Testis (tissue), 3 donors: Measurements from ENCODE around the gene LSS. TPM values are rescaled to one million over a fixed set of nuclear protein-coding genes. Genes with fewer than 3 reads are reported as not detected.
"Not testable (repeated sequence)": the region's sequence is repeated elsewhere in the genome, so short reads cannot be mapped to it uniquely, and the experiment has no call there.

Source experiments
- DNase-seq: peaks from one replicate; pipeline ENCODE4 v3.0.0-alpha.2; 2019
- H3K27ac ChIP-seq, 2 donors: fragments of 200-600 bp; sonication (generic); one replicate each; pipeline ENCODE4 v1.5.1; 2019
- H3K27me3 ChIP-seq: fragments of 200-600 bp; sonication (generic); one replicate; pipeline ENCODE4 v1.5.1; 2019
- H3K36me3 ChIP-seq: fragments of 200-600 bp; sonication (generic); one replicate; pipeline ENCODE4 v1.5.1; 2017; ENCODE audit warnings: low read depth; ENCODE audit errors: missing control alignments
- H3K4me1 ChIP-seq: fragments of 200-600 bp; sonication (generic); one replicate; pipeline ENCODE4 v1.5.1; 2019
- H3K4me3 ChIP-seq, 2 donors: fragments of 200-600 bp; sonication (generic); one replicate each; pipeline ENCODE4 v1.5.1; 2017 to 2019
- H3K9me3 ChIP-seq: fragments of 200-600 bp; sonication (generic); one replicate; pipeline ENCODE4 v1.5.1; 2017
- POLR2A ChIP-seq: fragments of 450-650 bp; IDR thresholded peaks from one replicate; pipeline ENCODE4 v1.6.1; 2017; ENCODE audit warnings: antibody characterized with exemption, mild to moderate bottlenecking, moderate library complexity
- WGBS, 2 donors: methylation state at CpG; one replicate each; pipeline ENCODE4 v1.1.5; 2018; 5-methylcytosine and 5-hydroxymethylcytosine counted together
- intact Hi-C: fragments of 100-400 bp; cut with DNase I; formaldehyde crosslinking; loops from one replicate; pipeline ENCODE4 v1.15.1; 2023; ENCODE audit warnings: low total_unique reads
- polyA plus RNA-seq: library from polyadenylated mRNA; stranded (reverse); fragments of 350-450 nt; fragmentation: Illumina TruSeq; extraction: RNeasy Lipid Tissue Mini Kit (QIAGEN cat#74804); gene quantifications from one replicate; pipeline ENCODE4 v1.2.3, GENCODE V29; 2014; ENCODE audit warnings: low read depth, low replicate concordance; ENCODE audit not compliant: insufficient read depth
- total RNA-seq, 2 donors: library from RNA; depleted of rRNA; stranded (reverse); fragments of >200 nt; gene quantifications; one replicate each; pipeline ENCODE4 v1.2.3, GENCODE V29; 2016
- TF ChIP-seq, protein P1 (sequence below), 3 experiments: fragments of 450-650 bp in 2 of 3; fragments of 200-600 bp in 1 of 3; sonication (generic) in 1 of 3; IDR thresholded peaks; one replicate each; pipeline ENCODE4 v1.5.1; 2016 to 2019; ENCODE audit warnings: antibody characterized with exemption in 3 of 3, mild to moderate bottlenecking in 2 of 3, moderate library complexity in 1 of 3

LSS gene
- total and polyA plus RNA-seq, 3 donors from 2014 or later, result 35.6 to 152 (median 126) TPM

DNA sequence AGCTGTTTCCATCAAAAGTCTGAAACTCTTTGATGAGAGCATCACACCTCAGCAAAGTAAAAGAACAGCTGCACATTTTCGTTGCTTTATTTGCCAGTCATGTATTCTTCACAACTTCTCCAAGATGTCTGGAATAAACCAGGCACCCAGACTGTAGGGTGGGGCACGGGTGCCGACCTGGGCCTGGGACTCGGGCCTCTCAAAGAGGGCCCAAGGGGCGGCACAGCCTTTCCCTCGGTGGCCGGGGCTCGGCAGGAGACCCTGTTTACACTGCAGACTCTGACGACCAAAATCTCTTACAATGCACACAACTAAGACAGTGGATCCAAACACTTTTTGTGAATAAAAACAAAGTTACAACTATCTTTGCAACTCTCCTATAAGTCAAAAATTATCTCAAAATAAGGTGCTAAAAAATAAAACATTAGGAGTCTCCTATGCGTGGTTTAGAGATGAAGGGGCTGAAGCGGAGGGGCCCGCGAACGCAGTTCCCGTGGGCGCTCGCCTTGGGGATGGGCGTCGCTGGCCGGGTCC is 696 bp downstream of the LSS start:
- H3K4me1 ChIP-seq, result peaks cover 19% of the 10 kb centered on the region
- intact Hi-C loops, result no loop called here
- H3K9me3 ChIP-seq, result no peaks in the 10 kb centered on the region
- no peaks in the 10 kb centered on the region for H3K36me3 ChIP-seq
- TF ChIP-seq, protein P1, sequence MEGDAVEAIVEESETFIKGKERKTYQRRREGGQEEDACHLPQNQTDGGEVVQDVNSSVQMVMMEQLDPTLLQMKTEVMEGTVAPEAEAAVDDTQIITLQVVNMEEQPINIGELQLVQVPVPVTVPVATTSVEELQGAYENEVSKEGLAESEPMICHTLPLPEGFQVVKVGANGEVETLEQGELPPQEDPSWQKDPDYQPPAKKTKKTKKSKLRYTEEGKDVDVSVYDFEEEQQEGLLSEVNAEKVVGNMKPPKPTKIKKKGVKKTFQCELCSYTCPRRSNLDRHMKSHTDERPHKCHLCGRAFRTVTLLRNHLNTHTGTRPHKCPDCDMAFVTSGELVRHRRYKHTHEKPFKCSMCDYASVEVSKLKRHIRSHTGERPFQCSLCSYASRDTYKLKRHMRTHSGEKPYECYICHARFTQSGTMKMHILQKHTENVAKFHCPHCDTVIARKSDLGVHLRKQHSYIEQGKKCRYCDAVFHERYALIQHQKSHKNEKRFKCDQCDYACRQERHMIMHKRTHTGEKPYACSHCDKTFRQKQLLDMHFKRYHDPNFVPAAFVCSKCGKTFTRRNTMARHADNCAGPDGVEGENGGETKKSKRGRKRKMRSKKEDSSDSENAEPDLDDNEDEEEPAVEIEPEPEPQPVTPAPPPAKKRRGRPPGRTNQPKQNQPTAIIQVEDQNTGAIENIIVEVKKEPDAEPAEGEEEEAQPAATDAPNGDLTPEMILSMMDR (IDR thresholded peaks at IDR 0.05), result no peak
- no peak for TF ChIP-seq POLR2A
- no peaks in the 10 kb centered on the region for H3K27me3 ChIP-seq
- WGBS, 2 donors, result 0 to 2% methylated on average over 14 to 20 of the region's 20 CpGs
- no peak for DNase-seq
- H3K4me3 ChIP-seq, result peak overlapping the region; percentile 81 to 94
- H3K27ac ChIP-seq, result peak overlapping the region; percentile 88 to 89

DNA sequence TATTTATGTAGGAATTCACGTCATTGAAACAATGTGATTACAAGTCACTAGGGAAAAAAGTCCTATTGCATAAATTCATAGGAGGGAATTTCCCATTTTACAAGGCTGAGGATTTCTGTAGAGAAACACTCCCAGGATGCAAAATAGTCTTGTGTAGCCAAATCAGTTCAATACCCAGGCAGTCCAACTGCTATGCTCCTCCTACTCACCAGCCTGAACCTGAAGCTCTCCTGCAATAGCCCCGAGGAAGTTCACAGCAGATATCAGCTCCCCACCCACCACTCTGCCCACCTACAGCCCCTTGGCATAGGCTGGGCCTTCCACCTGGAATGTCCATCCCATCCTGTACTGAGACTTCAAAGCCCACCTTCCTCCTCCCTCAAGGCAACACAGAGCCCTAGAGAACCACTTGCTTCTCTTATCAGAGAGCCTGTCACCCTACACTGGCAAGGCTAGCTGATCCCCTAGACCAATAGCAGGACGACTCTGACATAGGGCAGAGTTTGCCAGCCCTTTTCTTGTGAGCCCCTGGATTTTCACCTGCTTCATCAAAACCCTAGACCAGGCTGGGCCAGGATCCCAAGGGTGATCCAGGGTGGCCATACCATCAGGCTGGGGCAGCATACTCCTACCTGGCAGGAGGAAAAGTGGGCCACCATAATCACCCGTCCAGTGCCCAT is 1.5 kb downstream of the LSS start:
- peak; percentile 40 for DNase-seq
- H3K27ac ChIP-seq, result peak overlapping the region; percentile 88 to 89
- intact Hi-C loops, result no loop called here
- no peaks in the 10 kb centered on the region for H3K9me3 ChIP-seq
- H3K4me1 ChIP-seq, result peaks cover 19% of the 10 kb centered on the region
- H3K36me3 ChIP-seq, result no peaks in the 10 kb centered on the region
- peak overlapping the region in 1 of 2 donors; percentile 94 for H3K4me3 ChIP-seq
- TF ChIP-seq, protein P1 (IDR thresholded peaks at IDR 0.05), result no peak
- TF ChIP-seq POLR2A, result no peak
- H3K27me3 ChIP-seq, result no peaks in the 10 kb centered on the region
- WGBS, 2 donors, result 37 to 43% methylated on average over 4 of the region's 4 CpGs

DNA sequence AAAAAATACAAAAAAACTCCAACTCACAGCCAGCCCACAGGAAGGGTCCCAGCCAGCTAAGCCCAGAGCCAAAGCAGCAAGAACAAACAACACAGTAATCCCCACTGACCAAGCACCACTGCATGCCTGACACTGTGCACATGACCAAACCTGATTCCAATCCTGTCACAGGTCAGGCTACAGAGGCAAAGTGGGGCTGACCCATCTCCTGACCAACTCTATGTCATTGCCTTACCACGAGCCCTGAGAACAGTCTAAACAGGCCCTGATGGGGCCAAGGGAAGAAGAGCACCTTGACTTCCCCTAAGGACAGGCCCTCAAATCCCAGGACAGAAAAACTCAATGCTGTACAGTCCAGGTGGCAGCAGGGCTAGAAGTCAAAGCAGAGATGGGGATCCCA is 2.4 kb downstream of the LSS start:
- Histone ChIP-seq H3K9me3 (no peaks in the 10 kb centered on the region), H3K27me3 (no peaks in the 10 kb centered on the region), H3K27ac (peak overlapping the region; percentile 45 to 88), H3K4me1 (peaks cover 19% of the 10 kb centered on the region), H3K36me3 (no peaks in the 10 kb centered on the region), H3K4me3 (no peak overlapping the region)
- peak; percentile 28 for DNase-seq
- TF ChIP-seq, protein P1 (IDR thresholded peaks at IDR 0.05), result no peak
- no peak for TF ChIP-seq POLR2A
- intact Hi-C loops, result no loop called here
- WGBS, 2 donors, result 72 to 100% methylated on average over 1 of the region's 1 CpG

DNA sequence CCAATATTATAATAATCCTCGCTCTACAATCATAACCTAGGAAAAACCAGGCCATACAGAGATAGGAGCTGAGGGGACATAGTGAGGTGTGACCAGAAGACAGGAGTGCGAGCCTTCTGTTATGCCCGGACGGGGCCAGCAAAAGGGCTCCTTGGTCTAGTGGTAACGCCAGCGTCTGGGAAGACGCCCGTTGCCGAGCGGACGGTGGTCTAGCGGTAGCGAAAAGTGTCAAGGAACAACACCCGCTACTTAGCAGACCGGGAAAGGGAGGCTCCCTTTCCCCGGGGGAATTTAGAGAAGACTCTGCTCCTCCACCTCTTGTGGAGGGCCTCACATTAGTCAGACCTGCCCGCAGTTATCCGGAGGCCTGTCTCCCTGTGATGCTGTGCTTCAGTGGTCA is 4.9 kb downstream of the LSS start:
- 91 to 94% methylated on average over 18 of the region's 18 CpGs for WGBS, 2 donors
- H3K36me3 ChIP-seq, intact Hi-C loops, H3K9me3 ChIP-seq, H3K4me3 ChIP-seq, H3K27me3 ChIP-seq, H3K27ac ChIP-seq: not testable (repeated sequence)
- DNase-seq, result peak; percentile 8
- H3K4me1 ChIP-seq, result peaks cover 19% of the 10 kb centered on the region

DNA sequence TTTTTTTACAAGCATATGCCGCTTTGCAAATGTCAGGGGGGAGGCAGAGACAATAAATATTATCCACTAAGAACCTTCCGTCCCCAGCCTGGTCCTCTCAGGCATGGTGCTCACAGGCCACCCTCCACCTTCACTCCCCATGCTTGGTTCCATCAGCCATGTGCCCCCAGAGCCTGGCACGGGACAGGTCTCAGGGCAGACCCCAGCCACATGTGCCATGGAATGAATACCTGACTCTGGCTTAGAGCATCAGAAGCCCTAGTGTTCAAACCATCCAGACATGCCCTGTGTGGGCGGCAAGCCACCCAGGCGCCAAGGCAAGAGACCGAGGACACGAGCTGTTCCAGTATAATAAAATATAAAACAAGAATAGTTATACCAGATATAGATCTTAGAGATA is 5.4 kb downstream of the LSS start:
- Histone ChIP-seq H3K27ac (no peak overlapping the region), H3K36me3 (no peaks in the 10 kb centered on the region)
- whole genome bisulfite sequencing, 2 donors, result 79 to 89% methylated on average over 7 of the region's 7 CpGs

More for the DNA sequence above, 5.4 kb downstream of the LSS start:
- Histone ChIP-seq H3K9me3 (no peaks in the 10 kb centered on the region), H3K4me3 (no peak overlapping the region), H3K27me3 (no peaks in the 10 kb centered on the region), H3K4me1 (peaks cover 19% of the 10 kb centered on the region)
- peak; percentile 12 for DNase-seq
- TF ChIP-seq, protein P1 (IDR thresholded peaks at IDR 0.05), result no peak
- intact Hi-C loops, result no loop called here
